Neuronal stem cell (in vitro differentiated cells): Measurements from ENCODE around the gene IL1RAP.

Experiments
- DNase-seq: peaks from one replicate; pipeline ENCODE4 v3.0.0-alpha.2; 2013; ENCODE audit warnings: low spot score
- H2AFZ ChIP-seq: one replicate; pipeline ENCODE4 v1.6.1; 2013; ENCODE audit warnings: mild to moderate bottlenecking, low read length, inconsistent platforms
- H2AK5ac ChIP-seq: 2 replicates; pipeline ENCODE4 v1.6.1; 2013; ENCODE audit warnings: low read depth, mild to moderate bottlenecking, inconsistent platforms, low read length, moderate library complexity, mixed read lengths
- H2BK120ac ChIP-seq: 2 replicates; pipeline ENCODE4 v1.6.1; 2013; ENCODE audit warnings: low read depth, mild to moderate bottlenecking, inconsistent platforms, low read length, moderate library complexity, mixed read lengths
- H2BK12ac ChIP-seq: one replicate; pipeline ENCODE4 v1.6.1; 2013; ENCODE audit warnings: low read length, inconsistent platforms
- H2BK15ac ChIP-seq: 2 replicates; pipeline ENCODE4 v1.6.1; 2013; ENCODE audit warnings: mild to moderate bottlenecking, low read length, inconsistent platforms, mixed read lengths
- H2BK5ac ChIP-seq: one replicate; pipeline ENCODE4 v1.6.1; 2013; ENCODE audit warnings: inconsistent platforms, mild to moderate bottlenecking, low read length, moderate library complexity
- H3K14ac ChIP-seq: one replicate; pipeline ENCODE4 v1.6.1; 2013; ENCODE audit warnings: low read length, inconsistent platforms
- H3K18ac ChIP-seq: 2 replicates; pipeline ENCODE4 v1.6.1; 2013; ENCODE audit warnings: low read length, inconsistent platforms
- H3K23ac ChIP-seq: 2 replicates; pipeline ENCODE4 v1.6.1; 2013; ENCODE audit warnings: low read depth, mild to moderate bottlenecking, mixed read lengths, low read length, inconsistent platforms; ENCODE audit not compliant: poor library complexity
- H3K27ac ChIP-seq: replicated peaks from 3 replicates; pipeline ENCODE4 v1.5.1; 2013; ENCODE audit warnings: low read length, inconsistent platforms
- H3K27me3 ChIP-seq, 3 experiments: 2 replicates each; pipeline ENCODE4 v1.6.1; 2013; ENCODE audit warnings: low read length in 3 of 3, mild to moderate bottlenecking in 2 of 3, inconsistent platforms in 1 of 3, low read depth in 1 of 3, mixed read lengths in 1 of 3, moderate library complexity in 1 of 3; ENCODE audit not compliant: control insufficient read depth in 3 of 3, insufficient read depth in 3 of 3
- H3K36me3 ChIP-seq, 2 donors: replicated peaks in 1 of 2; 2 replicates each; pipeline ENCODE4 v1.6.1; 2013; ENCODE audit warnings: low read length in 2 of 2; ENCODE audit not compliant: control insufficient read depth in 2 of 2, insufficient read depth in 2 of 2
- H3K4ac ChIP-seq: 2 replicates; pipeline ENCODE4 v1.6.1; 2013; ENCODE audit warnings: inconsistent platforms, mild to moderate bottlenecking, low read length, moderate library complexity
- H3K4me1 ChIP-seq, 2 donors: 1 replicate in 1 of 2; 2 replicates in 1 of 2; pipeline ENCODE4 v1.6.1; 2013; ENCODE audit warnings: low read length in 2 of 2, low read depth in 1 of 2; ENCODE audit not compliant: control insufficient read depth in 2 of 2, insufficient read depth in 1 of 2
- H3K4me2 ChIP-seq: one replicate; pipeline ENCODE4 v1.6.1; 2013; ENCODE audit warnings: mild to moderate bottlenecking, low read length, inconsistent platforms; ENCODE audit not compliant: insufficient read depth, poor library complexity, severe bottlenecking
- H3K4me3 ChIP-seq, 2 donors: 2 replicates each; pipeline ENCODE4 v1.5.1; 2013; ENCODE audit warnings: low read length in 2 of 2, mild to moderate bottlenecking in 2 of 2, inconsistent platforms in 1 of 2, moderate library complexity in 1 of 2
- H3K79me1 ChIP-seq: one replicate; pipeline ENCODE4 v1.6.1; 2013; ENCODE audit warnings: low read depth, mild to moderate bottlenecking, inconsistent platforms, low read length, moderate library complexity
- H3K9ac ChIP-seq: one replicate; pipeline ENCODE4 v1.6.1; 2013; ENCODE audit warnings: mild to moderate bottlenecking, low read depth, low read length, inconsistent platforms; ENCODE audit not compliant: poor library complexity
- H3K9me3 ChIP-seq, 2 donors: replicated peaks in 1 of 2; 2 replicates each; pipeline versions ENCODE3 to v1.6.1; 2013; ENCODE audit warnings: low read length in 2 of 2, mild to moderate bottlenecking in 2 of 2, inconsistent platforms in 1 of 2, low read depth in 1 of 2, mixed read lengths in 1 of 2, moderate library complexity in 1 of 2; ENCODE audit not compliant: control insufficient read depth in 2 of 2, insufficient read depth in 1 of 2
- H4K8ac ChIP-seq: one replicate; pipeline ENCODE4 v1.6.1; 2013; ENCODE audit warnings: low read depth, mild to moderate bottlenecking, inconsistent platforms, low read length, moderate library complexity
- H4K91ac ChIP-seq: one replicate; pipeline ENCODE4 v1.6.1; 2013; ENCODE audit warnings: low read length, low read depth, mild to moderate bottlenecking, inconsistent platforms; ENCODE audit not compliant: poor library complexity
- WGBS, 2 donors: extraction: QIAGEN DNeasy Blood & Tissue Kit; methylation state at CpG; one replicate each; pipeline ENCODE4 v1.1.7; 2013; ENCODE audit warnings: missing lambda C conversion rate in 2 of 2, mixed read lengths in 1 of 2; ENCODE audit not compliant: insufficient read length in 2 of 2, insufficient replicate concordance in 1 of 2; ENCODE audit errors: extremely low coverage in 2 of 2; 5-methylcytosine and 5-hydroxymethylcytosine counted together

The IL1RAP gene

DNA sequence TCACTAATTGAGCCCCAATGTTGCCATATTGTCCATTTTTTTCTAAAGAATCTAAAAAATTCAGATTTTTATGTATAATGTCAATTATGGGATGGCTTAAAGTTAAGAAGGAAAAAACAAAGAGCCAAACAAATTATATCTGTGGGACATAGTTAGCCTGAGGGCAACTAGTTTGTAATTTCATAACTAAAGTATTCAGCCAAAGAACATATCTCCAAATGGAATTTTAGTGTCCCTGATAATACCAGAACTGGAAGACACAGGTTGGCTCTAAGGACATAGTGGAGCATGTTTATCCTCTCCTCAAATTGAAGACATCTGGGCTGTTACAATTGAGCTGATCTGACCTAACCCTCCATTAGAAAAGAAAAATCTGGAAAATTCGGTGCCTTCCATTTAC is 144.2 kb downstream of the IL1RAP start:
- no peak overlapping the region for H3K9ac ChIP-seq
- no peaks in the 10 kb centered on the region for H3K36me3 ChIP-seq
- no peak overlapping the region for H2BK5ac ChIP-seq
- no peak overlapping the region for H2BK12ac ChIP-seq
- H3K4me1 ChIP-seq, result no peaks in the 10 kb centered on the region
- no peak for DNase-seq
- no peak overlapping the region for H3K18ac ChIP-seq
- no peaks in the 10 kb centered on the region for H3K79me1 ChIP-seq
- no peak overlapping the region for H2AK5ac ChIP-seq
- no peak overlapping the region for H3K4ac ChIP-seq
- no peak overlapping the region for H3K4me2 ChIP-seq
- H3K27me3 ChIP-seq, result no peaks in the 10 kb centered on the region
- no peak overlapping the region for H4K91ac ChIP-seq
- no peak overlapping the region for H2AFZ ChIP-seq
- no peak overlapping the region for H2BK15ac ChIP-seq
- H2BK120ac ChIP-seq, result no peak overlapping the region
- no peak overlapping the region for H3K14ac ChIP-seq
- H3K23ac ChIP-seq, result no peak overlapping the region
- H3K9me3 ChIP-seq, result no peaks in the 10 kb centered on the region
- H4K8ac ChIP-seq, result no peak overlapping the region
- no peak overlapping the region for H3K4me3 ChIP-seq
- H3K27ac ChIP-seq, result no peak overlapping the region
- WGBS, 2 donors, result no CpG with 5 or more reads among the region's 1 CpG

DNA sequence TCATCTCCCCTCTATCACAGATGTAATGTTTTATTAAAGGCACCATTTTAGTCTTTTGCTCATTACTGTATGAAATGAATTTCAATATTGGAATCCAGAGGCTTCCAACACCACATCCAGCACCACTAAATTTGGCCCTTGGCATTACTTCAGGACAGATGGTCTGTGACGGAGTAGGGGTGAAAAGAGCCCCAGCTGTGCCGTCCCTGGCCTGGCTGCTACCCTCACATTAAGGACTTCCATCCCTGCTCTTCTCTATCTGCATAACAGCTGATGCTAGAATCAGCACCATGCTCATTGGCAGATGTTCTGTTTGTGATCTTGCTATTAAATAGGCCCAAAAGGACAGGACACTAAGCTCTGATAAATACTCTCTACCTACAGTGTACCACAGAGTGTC is 152.9 kb downstream of the IL1RAP start:
- Histone ChIP-seq H3K4me1 (no peaks in the 10 kb centered on the region), H3K4ac (no peak overlapping the region), H3K9me3 (no peaks in the 10 kb centered on the region), H2BK12ac (no peak overlapping the region), H4K91ac (no peak overlapping the region), H2AFZ (no peak overlapping the region), H3K27me3 (no peaks in the 10 kb centered on the region), H2AK5ac (no peak overlapping the region), H4K8ac (no peak overlapping the region), H2BK15ac (no peak overlapping the region), H2BK120ac (no peak overlapping the region), H3K4me2 (no peak overlapping the region), H3K18ac (no peak overlapping the region), H3K27ac (no peak overlapping the region), H3K79me1 (no peaks in the 10 kb centered on the region), H3K4me3 (no peak overlapping the region), H3K14ac (no peak overlapping the region), H2BK5ac (no peak overlapping the region), H3K36me3 (no peaks in the 10 kb centered on the region), H3K23ac (no peak overlapping the region), H3K9ac (no peak overlapping the region)
- no CpG with 5 or more reads among the region's 2 CpGs for WGBS, 2 donors
- DNase-seq, result no peak

DNA sequence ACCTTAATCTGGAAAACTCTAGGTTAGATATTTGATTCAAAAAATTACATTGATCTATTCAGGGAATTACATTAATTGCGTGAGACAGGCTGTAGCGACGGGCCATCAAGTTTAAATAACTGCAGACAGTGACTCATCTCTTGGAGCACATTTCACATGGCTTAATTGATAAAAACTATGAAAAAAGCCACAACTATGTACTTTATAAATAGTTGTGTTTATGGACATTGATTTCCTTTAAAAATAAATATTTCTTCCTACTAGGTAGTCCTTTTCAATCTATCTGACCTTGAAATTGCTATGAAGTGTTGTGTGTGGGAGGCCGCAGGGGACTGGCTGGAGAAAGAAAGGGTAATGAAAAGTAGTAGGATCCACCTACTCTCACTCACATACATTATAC is 157.8 kb downstream of the IL1RAP start:
- no peak overlapping the region for H3K4me2 ChIP-seq
- no peak overlapping the region for H3K4ac ChIP-seq
- DNase-seq, result no peak
- no peak overlapping the region for H3K27ac ChIP-seq
- H3K4me1 ChIP-seq, result no peaks in the 10 kb centered on the region
- H3K23ac ChIP-seq, result no peak overlapping the region
- H4K91ac ChIP-seq, result no peak overlapping the region
- no peak overlapping the region for H3K18ac ChIP-seq
- no peak overlapping the region for H2BK12ac ChIP-seq
- H3K4me3 ChIP-seq, result no peak overlapping the region
- H3K9ac ChIP-seq, result no peak overlapping the region
- no peak overlapping the region for H2BK15ac ChIP-seq
- no peak overlapping the region for H4K8ac ChIP-seq
- no peak overlapping the region for H2BK5ac ChIP-seq
- H3K9me3 ChIP-seq, result no peaks in the 10 kb centered on the region
- H3K27me3 ChIP-seq, result no peaks in the 10 kb centered on the region
- no peak overlapping the region for H2AFZ ChIP-seq
- no peak overlapping the region for H3K14ac ChIP-seq
- no peak overlapping the region for H2AK5ac ChIP-seq
- no peaks in the 10 kb centered on the region for H3K36me3 ChIP-seq
- WGBS, 2 donors, result no CpG with 5 or more reads among the region's 4 CpGs
- H3K79me1 ChIP-seq, result no peaks in the 10 kb centered on the region
- no peak overlapping the region for H2BK120ac ChIP-seq

DNA sequence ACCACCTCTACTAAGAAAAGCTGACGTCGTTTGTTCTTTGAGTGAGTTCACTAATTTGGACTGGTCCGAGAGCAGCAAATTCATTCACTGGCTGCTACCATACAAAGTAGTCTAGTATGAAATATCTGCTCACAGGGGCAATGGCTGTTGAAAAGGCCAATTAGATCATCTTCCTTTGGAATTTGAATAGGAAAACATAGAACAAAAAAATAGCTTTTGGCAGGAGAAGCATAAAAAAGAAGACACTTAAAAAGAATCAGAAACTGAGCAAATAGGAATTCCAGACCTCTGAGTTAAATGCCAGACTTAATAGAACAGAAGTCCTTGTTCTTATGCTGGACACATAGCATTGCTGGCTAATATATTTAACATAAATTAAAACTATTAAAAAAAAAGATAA is 159.3 kb downstream of the IL1RAP start:
- H3K4ac ChIP-seq, result no peak overlapping the region
- no peaks in the 10 kb centered on the region for H3K36me3 ChIP-seq
- DNase-seq, result no peak
- H3K18ac ChIP-seq, result no peak overlapping the region
- no peaks in the 10 kb centered on the region for H3K27me3 ChIP-seq
- no peak overlapping the region for H3K4me3 ChIP-seq
- H3K79me1 ChIP-seq, result no peaks in the 10 kb centered on the region
- H3K4me1 ChIP-seq, result no peaks in the 10 kb centered on the region
- no peak overlapping the region for H4K91ac ChIP-seq
- H3K23ac ChIP-seq, result no peak overlapping the region
- no peak overlapping the region for H2BK12ac ChIP-seq
- no peak overlapping the region for H2AFZ ChIP-seq
- H2BK120ac ChIP-seq, result no peak overlapping the region
- no peak overlapping the region for H2BK5ac ChIP-seq
- H3K9me3 ChIP-seq, result no peaks in the 10 kb centered on the region
- no peak overlapping the region for H4K8ac ChIP-seq
- no peak overlapping the region for H3K14ac ChIP-seq
- no peak overlapping the region for H3K4me2 ChIP-seq
- H3K9ac ChIP-seq, result no peak overlapping the region
- no peak overlapping the region for H3K27ac ChIP-seq
- no CpG with 5 or more reads among the region's 3 CpGs for WGBS, 2 donors
- H2AK5ac ChIP-seq, result no peak overlapping the region
- H2BK15ac ChIP-seq, result no peak overlapping the region
